Measurements from ENCODE around the gene NUP205.

The NUP205 gene, protein sequence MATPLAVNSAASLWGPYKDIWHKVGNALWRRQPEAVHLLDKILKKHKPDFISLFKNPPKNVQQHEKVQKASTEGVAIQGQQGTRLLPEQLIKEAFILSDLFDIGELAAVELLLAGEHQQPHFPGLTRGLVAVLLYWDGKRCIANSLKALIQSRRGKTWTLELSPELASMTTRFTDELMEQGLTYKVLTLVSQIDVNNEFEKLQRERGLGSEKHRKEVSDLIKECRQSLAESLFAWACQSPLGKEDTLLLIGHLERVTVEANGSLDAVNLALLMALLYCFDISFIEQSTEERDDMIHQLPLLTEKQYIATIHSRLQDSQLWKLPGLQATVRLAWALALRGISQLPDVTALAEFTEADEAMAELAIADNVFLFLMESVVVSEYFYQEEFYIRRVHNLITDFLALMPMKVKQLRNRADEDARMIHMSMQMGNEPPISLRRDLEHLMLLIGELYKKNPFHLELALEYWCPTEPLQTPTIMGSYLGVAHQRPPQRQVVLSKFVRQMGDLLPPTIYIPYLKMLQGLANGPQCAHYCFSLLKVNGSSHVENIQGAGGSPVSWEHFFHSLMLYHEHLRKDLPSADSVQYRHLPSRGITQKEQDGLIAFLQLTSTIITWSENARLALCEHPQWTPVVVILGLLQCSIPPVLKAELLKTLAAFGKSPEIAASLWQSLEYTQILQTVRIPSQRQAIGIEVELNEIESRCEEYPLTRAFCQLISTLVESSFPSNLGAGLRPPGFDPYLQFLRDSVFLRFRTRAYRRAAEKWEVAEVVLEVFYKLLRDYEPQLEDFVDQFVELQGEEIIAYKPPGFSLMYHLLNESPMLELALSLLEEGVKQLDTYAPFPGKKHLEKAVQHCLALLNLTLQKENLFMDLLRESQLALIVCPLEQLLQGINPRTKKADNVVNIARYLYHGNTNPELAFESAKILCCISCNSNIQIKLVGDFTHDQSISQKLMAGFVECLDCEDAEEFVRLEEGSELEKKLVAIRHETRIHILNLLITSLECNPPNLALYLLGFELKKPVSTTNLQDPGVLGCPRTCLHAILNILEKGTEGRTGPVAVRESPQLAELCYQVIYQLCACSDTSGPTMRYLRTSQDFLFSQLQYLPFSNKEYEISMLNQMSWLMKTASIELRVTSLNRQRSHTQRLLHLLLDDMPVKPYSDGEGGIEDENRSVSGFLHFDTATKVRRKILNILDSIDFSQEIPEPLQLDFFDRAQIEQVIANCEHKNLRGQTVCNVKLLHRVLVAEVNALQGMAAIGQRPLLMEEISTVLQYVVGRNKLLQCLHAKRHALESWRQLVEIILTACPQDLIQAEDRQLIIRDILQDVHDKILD (N-terminal part only)

DNA sequence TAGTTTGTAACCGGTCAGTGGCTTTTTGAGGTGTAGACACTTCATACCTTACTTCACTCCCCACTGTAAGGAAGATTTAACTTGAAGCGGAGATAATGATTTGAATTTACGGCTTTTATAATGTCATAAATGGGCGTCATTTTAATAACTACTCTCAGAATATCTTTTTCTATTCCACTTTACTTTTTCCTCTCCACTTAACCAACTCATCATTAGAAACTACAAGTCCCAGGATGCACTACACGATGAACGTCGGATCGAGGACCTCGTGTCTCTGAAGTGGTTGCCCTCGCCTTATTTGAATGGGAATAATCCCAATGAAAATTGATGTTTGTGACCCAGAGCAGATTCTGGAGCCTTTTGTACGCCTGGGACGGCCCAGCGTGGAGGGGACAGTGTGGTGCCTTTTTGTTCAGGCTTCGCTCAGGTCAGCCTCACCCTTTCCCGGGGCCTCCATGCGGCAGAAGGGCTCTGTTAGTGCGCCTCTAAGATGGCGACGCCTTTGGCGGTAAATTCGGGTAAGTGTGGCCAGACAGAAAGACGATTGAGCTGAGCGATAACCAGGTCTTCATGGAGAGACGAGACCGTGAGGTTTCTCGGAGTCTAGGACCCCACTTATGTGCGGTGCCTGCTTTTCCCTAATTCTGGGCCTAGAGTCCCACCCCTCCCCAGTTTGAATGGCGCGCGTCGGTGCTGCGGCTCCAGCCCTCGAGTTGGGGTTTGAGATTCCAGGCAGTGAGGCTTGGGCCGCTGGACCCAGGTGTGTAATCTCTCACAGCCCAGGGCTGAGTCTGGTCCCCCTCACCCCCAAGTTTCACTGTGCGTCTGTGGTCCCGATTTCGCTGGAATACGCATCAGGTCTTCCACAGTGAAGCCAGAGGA lies at the start of gene NUP205:
Gene NUP205 (plus strand): TSS at position 463 of the 882 bp plus-strand sequence. CDS start 28 bp downstream, at position 491.
- peak; percentile 89 for DNase-seq (ENCODE audit: low spot score)

DNA sequence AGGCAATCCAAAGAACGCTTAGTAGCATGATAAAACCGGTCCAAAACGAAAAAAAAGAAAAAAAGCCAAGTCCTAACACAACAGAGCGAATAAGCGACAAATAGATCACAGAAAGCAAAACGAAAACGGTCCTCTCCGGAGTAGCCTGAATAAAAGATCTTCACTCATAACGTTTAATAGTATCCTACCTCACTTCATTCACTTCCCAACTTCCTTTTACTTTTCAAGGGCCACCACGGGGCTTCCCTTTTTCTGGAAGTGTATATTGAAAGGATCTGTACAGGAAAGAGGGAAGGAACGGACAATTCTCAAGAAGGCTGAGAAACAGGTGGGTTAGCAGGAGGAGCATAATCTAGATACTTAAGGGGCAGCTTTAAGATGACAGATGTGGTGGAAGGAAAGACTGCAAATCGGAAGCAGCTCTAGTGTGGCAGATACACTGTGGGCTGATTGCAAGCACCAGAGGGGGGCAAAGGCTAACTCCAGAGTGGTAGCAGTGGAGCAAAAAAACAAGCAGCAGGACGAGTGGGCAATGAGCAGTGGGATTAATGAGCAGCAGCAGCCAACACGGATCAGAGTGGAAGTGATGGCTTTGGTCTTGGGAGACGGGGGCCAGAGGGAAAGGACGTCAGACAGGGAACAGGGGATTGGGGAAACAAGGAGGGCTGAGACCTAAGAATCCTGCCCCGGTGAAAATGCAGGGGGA lies 48.7 kb upstream of the NUP205 start:
- peak; percentile 34 for DNase-seq (ENCODE audit: low spot score)

DNA sequence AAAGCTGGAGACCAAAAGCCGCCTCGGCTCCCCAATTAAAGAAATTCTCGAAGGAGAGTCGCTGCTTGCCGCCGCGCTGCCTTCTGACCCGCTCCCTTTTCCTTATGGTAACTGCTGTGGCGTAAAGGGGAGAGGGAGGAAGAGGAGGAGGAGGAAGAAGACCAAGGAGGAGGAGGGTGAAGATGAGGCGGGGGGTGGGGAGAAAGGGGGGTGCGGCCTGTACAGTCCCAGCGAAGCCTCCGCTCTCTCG lies 48.2 kb upstream of the NUP205 start:
- DNase-seq (ENCODE audit: low spot score) = no peak

DNA sequence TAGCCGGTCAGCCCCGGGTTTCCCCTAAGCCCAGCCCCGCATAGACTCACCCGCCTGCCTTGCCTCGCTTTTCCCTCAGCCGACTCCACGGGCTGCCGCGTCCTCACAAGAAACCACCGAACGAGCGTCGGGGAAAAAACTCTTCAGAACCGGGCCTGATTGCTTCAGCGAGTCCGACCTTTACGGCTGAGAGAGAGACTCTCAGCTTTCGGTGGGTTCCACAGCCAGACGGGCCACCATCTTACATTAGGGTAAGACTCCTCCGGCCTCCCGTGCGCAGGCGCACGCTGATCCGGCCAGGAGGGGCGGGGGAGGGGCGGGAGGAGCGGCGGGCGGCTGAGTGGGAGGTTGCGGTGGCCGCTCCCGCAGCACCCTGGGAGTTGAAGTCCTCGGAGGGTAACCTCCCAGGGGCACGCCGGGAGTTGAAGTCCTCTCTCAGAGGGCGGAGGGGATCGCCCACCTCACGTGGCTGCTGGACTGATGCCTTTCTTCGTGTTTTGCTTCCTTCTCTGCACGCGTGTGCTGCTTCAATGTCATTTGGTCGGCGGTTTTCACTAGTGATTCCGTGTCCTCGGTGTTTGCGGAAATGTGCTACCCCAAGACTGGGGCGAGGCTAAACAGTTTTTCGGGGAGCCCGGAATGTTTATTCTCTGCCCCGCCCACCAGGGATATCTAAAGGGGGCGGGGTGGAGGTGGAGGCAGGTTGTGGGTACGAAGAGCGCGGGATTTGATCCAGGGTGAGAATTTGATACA lies 47.7 kb upstream of the NUP205 start, which contains the start of gene CNOT4:
Gene CNOT4 (minus strand): TSS at position 264 of the 753 bp plus-strand sequence. CDS start 71,771 bp downstream, outside the sequence.
- DNase-seq (ENCODE audit: low spot score) = peak; percentile 96

DNA sequence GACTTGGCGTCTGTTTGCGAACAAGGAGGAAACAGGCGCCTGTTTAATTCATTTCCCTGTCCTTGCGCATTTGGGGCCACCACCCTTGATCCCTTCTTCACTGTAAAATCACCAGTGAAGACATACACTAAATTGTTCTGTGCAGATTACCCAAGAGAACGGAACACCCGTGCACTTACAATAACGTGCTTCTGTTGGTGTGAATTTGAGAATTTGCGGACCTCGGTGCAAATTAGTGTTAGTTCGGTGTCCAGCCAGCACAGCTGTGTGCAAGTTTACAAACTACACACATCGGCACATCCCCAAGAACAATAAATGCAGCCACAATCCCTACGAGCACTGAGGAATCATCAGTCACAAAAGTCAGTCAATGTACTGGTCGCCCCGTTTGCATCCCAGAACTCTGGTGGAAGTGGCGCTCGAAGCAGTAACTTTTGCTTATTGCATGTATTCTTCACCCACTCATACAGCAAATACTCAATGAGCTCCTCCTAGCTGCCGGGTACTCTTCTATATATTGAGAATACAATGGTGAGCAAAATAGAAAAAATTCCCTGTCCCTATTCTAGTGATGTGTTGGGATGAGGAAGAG lies 47.0 kb upstream of the NUP205 start:
- peak; percentile 18 for DNase-seq (ENCODE audit: low spot score)

DNA sequence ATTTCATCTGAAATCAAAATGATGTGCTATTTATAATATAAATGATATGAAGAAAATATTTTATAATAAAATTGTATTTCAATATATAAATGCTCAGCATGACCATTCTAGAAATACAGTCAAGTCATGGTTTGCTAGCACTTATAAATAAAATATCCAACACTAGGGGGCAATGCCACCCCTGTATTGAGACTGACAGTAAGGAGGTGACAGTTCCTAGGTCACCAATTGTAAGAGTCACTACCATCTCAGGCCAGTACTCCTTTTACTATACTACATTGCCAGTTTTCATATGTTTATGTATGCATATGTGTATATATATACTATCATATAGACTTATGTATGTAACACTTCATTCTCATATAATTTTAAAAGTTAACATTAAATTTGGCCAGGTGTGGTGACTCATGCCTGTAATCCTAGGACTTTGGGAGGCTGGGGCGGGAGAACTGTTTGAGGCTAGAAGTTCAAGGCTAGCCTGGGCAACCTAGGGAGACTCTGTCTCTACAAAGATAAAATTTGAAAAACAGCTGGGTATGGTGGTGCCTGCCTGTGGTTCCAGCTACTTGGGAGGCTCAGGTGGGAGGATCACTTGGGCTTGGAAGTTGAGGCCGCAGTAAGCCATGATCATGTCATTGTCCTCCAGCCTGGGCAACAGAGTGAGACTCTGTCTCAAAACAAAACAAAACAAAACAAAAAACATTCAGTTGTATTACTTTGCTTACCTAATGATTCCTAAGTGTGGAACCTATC lies 45.4 kb upstream of the NUP205 start:
- DNase-seq (ENCODE audit: low spot score) = peak; percentile 68

DNA sequence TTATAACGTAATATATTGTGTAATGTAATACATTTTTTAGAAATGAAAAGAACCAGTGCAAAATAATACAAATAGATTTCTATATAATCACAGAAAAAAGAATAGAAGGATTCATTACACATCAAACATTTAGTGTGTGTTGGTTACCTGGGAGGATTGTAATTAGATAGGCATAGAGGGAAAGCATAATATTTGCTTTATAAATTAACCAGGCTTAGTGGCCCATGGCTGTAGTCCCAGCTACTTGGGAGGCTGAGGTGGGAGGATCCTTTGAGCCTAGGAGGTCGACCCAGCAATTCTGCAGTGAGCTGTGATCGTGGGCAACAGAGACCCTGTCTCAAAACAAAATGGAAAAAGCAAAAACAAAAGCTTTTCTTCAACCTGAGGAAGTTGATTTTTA lies 42.9 kb upstream of the NUP205 start:
- DNase-seq (ENCODE audit: low spot score) = no peak

DNA sequence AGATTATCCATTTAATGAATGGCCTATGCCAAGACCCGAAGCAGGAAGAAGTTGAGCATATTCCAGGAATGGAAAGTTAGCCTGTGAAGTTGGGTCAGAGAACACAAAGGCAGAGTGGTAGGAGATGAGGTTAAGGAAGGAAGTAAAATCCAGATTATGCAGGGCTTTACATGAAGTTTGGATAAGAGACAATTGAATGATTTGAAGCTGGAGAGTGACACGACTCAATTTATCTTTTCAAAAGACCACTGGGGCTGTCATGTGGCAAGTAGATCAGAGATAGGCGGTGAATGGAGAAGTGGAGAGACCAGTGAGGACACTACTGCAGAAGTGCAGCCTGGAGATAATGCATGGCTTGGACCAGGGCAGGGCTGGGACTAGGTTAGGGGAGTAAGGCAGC lies 40.7 kb upstream of the NUP205 start:
- DNase-seq (ENCODE audit: low spot score) = no peak

DNA sequence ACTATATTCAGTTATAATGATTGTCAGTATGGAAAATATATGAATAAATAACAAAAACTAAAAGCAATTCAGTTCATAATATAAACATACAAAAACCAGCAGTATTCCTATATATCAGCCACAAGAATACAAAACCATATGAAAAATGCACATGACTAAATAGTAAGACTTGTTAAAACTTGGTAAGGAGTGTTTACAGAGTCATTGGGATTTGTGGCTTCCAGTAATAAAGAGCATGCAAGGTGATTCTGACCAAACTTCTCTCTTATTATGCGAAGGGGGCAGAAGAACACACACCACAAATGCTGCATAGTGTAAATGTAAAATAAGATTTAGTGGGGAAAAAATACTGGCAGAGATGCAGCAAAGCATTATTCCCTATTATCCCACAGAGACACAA lies 39.0 kb upstream of the NUP205 start:
- DNase-seq (ENCODE audit: low spot score) = no peak

DNA sequence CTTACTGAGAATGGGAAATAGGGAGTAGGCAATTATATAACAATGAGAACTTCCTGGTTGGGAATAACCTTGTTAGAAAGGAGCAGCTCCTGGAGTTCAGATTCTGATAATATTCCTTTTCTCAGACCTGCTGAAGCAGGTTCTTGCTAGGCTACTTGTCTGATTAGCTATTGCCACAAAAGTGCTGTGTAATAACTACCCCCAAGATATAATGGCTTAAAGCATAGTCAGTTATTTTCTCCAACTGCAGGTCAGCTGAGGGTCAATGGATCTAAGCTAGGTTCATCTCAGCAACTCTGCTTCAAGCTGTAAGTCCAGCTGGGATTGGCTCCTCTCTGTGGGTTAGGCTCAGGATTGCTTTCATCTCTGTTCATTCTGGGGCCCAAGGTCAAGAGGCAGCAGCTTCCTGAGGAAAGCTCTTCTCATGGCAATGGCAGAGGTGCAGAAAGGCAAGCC lies 38.5 kb upstream of the NUP205 start:
- no peak for DNase-seq (ENCODE audit: low spot score)

DNA sequence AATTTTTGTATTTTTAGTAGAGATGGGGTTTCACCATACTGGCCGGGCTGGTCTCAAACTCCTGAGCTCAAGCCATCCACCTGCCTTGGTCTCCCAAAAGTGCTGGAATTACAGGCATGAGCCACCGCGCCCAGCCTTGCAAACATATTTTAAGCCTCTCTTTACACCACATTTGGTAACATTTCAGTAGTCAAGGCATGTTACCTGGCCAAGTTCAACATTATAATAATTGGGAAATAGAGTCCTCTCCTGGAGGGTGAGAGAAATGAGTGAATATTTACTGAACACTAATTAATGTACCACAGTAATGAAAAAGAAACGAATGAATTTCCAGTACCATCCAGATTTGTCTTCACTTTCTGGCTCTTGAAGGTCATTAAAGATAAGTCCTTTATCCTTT lies 37.8 kb upstream of the NUP205 start:
- no peak for DNase-seq (ENCODE audit: low spot score)

DNA sequence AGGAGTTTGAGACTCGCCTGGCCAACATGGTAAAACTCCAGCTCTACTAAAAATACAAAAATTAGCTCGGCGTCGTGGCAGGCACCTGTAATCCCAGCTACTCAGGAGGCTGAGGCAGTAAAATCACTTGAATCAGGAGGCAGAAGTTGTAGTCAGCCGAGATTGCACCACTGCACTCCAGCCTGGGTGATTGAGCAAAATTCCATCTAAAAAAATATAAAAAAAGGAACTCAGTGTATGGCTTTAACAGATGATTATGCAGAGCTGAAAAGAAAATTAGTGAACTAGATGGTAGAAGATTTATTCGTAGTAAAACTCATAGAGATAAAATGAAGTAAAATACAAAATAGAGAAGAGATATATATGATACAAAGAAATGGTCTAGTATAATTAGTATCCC lies 35.2 kb upstream of the NUP205 start:
- DNase-seq (ENCODE audit: low spot score) = no peak

DNA sequence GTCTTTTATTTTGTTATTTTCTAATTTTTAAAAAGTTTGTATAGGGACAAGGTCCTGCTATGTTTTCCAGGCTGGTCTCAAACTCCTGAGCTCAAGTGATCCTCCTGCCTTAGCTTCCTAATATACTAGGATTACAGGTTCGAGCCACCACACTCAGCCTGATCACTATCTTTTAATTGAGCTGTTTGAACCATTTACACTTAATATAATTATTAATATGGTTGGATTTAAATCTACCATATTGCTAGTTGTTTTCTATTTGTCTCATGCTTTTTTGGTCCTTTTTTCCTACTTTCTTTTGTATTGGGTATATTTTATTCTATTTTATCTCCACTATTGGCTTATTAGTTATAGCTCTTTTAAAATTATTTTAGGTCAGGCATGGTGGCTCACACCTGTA lies 34.6 kb upstream of the NUP205 start:
- no peak for DNase-seq (ENCODE audit: low spot score)

DNA sequence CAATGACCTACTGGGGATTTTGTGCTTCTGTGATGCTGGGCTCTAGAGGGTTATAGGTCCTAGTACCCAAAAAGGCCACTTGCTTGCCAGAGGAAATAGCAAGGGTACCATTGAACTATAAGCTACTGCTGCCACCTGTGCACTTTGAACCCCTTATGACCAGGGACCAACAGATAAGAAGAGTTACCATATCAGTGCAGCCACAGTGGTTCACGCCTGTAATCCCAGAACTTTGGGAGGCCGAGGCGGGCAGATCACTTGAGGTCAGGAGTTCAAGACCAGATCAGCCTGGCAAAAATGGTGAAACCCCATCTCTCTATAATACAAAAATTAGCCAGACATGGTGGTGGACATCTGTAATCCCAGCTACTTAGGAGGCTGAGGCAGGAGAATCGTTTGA lies 32.3 kb upstream of the NUP205 start:
- no peak for DNase-seq (ENCODE audit: low spot score)

DNA sequence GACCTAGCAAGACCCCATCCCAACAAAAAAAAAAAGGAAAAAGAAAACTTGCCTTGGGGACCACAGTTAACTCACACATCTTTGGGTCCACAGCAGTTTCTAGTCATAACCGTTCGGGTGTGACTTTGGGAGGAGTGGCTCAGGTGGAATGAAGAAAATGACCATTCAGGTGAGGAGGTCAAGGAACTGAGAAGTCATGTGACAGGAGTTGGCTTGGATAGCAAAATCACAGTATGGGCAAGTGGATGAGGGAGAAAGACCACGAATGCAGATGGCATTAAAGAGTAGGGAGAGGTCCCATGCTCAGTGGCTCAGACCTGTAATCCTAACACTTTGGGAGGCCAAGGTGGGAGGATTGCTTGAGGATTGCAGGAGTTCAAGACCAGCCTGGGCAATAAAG lies 30.7 kb upstream of the NUP205 start:
- DNase-seq (ENCODE audit: low spot score) = no peak

DNA sequence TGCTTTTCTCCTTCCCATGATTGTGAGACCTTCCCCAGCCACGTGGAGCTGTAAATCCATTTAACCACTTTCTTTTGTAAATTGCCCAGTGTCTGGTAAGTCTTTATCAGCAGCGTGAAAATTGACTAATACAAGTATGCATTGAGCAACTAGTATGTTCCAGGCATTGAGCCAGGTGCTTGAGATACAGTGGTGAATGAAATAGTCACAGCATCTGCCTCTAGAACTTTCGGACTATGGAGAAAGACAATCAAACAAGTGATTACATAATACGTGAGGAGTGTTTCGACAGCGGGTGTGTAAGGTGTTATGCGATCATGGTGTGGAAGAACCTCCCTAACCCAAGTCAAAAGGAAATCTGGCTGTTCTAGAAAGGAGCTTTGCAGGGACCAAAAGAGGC lies 21.6 kb upstream of the NUP205 start:
- no peak for DNase-seq (ENCODE audit: low spot score)

DNA sequence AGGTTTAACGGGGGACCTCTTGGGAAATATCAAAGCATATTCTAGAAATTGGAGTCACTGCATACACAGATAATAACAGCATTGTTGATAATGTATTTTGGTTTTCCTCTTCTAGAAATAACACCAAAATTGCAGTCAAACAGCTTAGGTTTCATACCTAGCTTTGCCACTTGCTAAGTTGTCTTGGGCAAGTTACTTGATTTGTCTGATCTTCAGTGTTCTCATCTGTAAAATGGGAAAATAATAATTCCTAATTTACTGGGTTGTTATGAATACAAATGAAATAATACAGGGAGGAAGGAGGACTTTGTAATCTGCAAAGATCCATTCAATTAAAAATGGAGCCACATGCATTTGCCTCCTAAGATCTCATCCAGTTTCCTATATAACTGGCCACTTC lies 20.3 kb upstream of the NUP205 start:
- DNase-seq (ENCODE audit: low spot score) = no peak

DNA sequence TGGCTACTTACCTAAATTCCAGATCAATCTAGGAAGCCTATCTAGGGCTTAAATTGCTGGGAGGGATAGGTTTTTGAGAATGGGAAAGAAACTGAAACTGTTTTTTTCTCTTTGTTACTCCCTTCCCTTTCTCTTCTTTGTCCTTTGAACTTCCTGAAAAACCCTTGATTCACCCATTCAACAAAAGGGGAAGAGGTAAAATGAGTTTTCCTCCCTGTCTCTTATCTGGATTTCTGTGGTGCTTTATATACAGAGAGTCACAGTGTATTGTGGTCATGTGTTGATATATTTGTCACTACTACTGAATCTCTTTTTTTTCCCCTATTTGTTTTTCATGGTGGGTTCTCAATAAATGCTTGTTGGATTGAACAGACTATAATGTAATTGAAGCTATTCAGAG lies 19.8 kb upstream of the NUP205 start:
- DNase-seq (ENCODE audit: low spot score) = no peak

DNA sequence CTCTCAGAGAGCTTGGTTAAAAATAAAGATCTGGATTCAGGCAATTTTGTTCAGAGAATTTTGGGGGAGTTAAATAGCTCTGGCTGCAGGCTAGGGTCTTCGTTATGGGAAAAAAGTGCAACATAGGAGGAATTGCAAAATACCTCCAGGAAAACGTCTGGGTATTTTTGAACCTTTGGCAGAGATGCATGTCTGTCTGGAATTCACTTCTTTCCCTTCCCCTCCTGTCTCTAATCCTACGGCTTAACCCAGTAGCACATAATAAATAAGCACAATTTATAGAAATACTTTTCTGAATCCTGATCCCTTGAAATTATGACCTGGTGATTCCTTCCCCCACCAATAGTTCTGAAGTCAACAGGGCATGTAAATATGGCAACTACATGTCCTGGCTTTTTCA lies 19.3 kb upstream of the NUP205 start:
- DNase-seq (ENCODE audit: low spot score) = no peak

Data from cerebellar cortex (tissue), 1 donor.